IPS-18c (cell line): ENCODE data around the gene GPS1.
A peak's percentile ranks its signal among the peaks of the same experiment; 100 is the strongest.

Experiments used
- H3K4me3 ChIP-seq: 2 replicates; pipeline ENCODE4 v1.7.0; 2013; ENCODE audit warnings: low read depth, mild to moderate bottlenecking, low read length, moderate library complexity; ENCODE audit not compliant: insufficient read depth
- H3K9me3 ChIP-seq: one replicate; pipeline ENCODE4 v1.6.1; 2013; ENCODE audit warnings: mild to moderate bottlenecking, low read length, moderate library complexity; ENCODE audit not compliant: control insufficient read depth, insufficient read depth

The GPS1 gene

GRCh38 chr17:82087961-82088837 is 36.5 kb downstream of the GPS1 start:
- H3K4me3 ChIP-seq: no peak overlapping the region
- no peaks in the 10 kb centered on the region for H3K9me3 ChIP-seq

- Histone ChIP-seq H3K9me3 (no peaks in the 10 kb centered on the region), H3K4me3 (no peak overlapping the region)
Observed at GRCh38 chr17:82088838-82089722, 37.4 kb downstream of the GPS1 start.

- no peaks in the 10 kb centered on the region for H3K9me3 ChIP-seq
- H3K4me3 ChIP-seq: no peak overlapping the region
Observed at GRCh38 chr17:82089723-82090548, 38.2 kb downstream of the GPS1 start.

GRCh38 chr17:82090549-82091263 is 39.0 kb downstream of the GPS1 start:
- Histone ChIP-seq H3K9me3 (no peaks in the 10 kb centered on the region), H3K4me3 (no peak overlapping the region)

GRCh38 chr17:82091264-82092066 is 39.8 kb downstream of the GPS1 start:
- Histone ChIP-seq H3K9me3 (no peaks in the 10 kb centered on the region), H3K4me3 (no peak overlapping the region)

- no peaks in the 10 kb centered on the region for H3K9me3 ChIP-seq
- H3K4me3 ChIP-seq: no peak overlapping the region
Observed at GRCh38 chr17:82092094-82092586, 40.4 kb downstream of the GPS1 start.

- Histone ChIP-seq H3K9me3 (peaks cover 1% of the 10 kb centered on the region), H3K4me3 (no peak overlapping the region)
Observed at GRCh38 chr17:82092628-82092994, 40.9 kb downstream of the GPS1 start.

GRCh38 chr17:82092995-82093751 is 41.5 kb downstream of the GPS1 start:
- peaks cover 2% of the 10 kb centered on the region for H3K9me3 ChIP-seq
- H3K4me3 ChIP-seq: no peak overlapping the region

- Histone ChIP-seq H3K4me3 (no peak overlapping the region), H3K9me3 (peaks cover 2% of the 10 kb centered on the region)
Observed at GRCh38 chr17:82094931-82095776, 43.5 kb downstream of the GPS1 start.

- peak overlapping the region; percentile 72 for H3K4me3 ChIP-seq
- H3K9me3 ChIP-seq: peaks cover 2% of the 10 kb centered on the region
Observed at GRCh38 chr17:82095777-82096708, 44.3 kb downstream of the GPS1 start.

GRCh38 chr17:82096709-82097183 is 45.0 kb downstream of the GPS1 start:
- Histone ChIP-seq H3K4me3 (peak overlapping the region; percentile 72), H3K9me3 (peaks cover 2% of the 10 kb centered on the region)

- Histone ChIP-seq H3K4me3 (peak overlapping the region; percentile 72), H3K9me3 (peaks cover 2% of the 10 kb centered on the region)
Observed at GRCh38 chr17:82097184-82097918, 45.7 kb downstream of the GPS1 start.

- peak overlapping the region; percentile 72 for H3K4me3 ChIP-seq
- peaks cover 2% of the 10 kb centered on the region for H3K9me3 ChIP-seq
Observed at GRCh38 chr17:82097919-82098168, 46.1 kb downstream of the GPS1 start.
